GM19238 (cell line): ENCODE results near the gene PDZD7.

Experiments
- DNase-seq: peaks from one replicate; pipeline ENCODE4 v3.0.0; 2011; ENCODE audit warnings: low spot score; ENCODE audit not compliant: insufficient read length

PDZD7 gene

DNA sequence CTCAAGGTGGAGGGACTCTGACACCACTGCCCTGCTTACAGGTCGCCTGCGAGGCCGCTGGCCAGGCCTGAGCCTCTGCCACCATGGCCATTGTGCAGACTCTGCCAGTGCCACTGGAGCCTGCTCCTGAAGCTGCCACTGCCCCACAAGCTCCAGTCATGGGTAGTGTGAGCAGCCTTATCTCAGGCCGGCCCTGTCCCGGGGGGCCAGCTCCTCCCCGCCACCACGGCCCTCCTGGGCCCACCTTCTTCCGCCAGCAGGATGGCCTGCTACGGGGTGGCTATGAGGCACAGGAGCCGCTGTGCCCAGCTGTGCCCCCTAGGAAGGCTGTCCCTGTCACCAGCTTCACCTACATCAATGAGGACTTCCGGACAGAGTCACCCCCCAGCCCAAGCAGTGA is 28.5 kb downstream of the PDZD7 start:
- DNase-seq, result no peak

DNA sequence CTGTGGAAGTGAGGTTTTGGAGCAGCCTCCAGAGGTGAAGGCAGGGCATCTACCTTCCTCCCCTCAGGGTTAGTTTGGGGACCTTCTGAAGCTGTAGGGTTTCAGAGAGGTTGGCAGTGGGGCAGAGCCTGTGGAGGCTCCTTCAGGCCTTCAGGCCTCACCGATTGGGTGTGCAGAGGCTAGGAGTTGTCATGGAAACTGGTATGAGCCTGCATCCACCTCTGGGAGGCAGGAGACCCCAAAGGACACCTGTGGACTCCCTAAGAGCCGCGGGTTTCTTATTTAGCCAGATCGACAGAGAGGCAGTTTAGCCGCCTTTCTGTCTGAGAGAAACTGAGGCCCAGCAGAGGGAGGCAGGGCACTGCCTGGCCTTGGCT is 29.3 kb downstream of the PDZD7 start:
- DNase-seq, result no peak

DNA sequence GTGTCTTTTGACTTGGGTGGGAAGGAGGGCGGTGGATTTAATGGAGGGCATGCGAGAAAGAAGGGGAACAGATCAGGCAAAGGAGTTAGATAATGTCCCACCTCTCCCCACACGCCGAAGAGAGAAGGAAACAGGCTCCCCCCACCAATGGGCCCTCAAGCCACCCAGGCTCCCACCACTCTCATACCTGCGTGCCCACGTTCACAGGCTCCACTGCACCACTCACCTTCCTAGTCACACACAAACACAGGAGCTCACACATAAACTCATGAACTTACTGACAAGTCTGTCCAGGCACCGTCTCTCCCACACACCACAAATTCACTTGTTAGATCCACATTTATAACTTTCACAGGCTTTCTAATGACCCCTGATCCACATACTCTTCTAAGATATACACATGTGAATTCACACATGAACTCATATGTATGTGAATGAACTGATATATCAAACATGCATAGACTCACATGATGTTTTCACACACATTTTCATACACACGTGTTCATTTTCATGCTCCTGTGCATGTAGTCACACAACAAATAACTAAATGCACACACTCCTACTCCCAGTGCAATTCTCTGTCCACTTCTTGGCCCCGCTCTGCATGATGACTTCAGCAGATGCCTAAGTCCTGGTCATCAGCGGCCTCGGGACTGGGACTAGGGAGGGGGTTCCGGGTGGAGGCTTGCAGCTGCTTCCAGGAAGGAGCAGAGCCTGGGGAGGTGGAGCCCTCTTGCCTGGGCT is 29.8 kb downstream of the PDZD7 start:
- DNase-seq, result no peak

DNA sequence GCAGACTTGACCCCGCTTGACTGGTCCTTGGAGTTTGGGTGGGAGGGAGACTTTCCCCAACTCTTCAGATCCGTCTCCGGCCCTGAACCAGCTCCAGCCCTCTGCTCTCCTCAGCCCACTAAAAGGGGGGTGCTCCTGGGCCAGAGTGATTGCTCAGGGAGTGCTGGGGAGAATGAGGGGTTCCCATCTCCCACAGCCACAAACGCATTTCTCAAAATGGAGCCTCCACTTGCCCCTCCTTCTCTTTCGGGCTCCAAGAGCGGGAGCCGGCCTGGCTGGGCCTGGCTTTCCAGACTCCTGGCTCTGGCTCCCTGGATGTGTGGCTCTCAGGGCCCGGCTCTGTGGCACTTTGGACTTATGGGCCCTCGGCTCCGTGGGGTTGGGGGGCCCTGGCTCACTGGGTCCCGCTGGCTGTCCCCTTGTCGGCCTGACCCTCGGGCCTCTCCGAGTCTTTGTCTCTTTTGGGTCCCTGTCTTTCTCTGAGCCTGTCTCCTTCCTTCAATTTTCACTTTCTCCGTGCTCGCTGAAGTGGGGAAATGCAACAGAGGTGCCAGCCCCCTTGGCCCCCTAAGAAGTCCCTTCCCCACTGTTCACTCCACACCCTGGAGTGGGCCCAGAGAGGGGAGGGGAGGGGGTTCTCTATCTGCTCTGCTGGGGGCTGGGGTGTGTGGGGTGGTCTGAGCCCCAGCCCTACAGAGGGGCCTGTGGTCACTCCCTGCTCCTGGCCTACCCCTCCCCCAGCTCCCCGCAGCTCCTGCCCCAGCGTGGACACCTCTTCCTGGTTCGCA is 30.6 kb downstream of the PDZD7 start:
- no peak for DNase-seq

DNA sequence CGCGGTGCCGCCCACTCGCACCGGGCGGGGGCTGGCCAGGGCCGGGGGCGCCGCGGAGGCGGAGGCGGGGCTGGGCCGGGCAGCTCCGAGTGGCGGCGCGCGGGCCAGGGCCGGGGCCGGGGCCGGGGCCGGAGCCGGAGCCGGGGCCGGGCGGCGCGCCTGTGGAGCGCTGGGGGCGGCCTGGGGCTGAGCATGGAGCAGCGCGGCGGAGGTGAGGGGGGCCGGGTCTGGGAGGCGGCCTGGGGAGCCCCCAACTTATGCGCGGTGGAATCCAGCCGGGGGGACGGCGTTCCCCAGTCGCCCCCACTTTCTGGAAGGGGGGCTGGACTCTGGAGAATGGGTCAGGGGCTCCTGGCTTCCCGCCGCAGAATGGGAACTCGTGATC is 31.2 kb downstream of the PDZD7 start, which contains the start of gene LZTS2:
Gene LZTS2, plus strand, starts transcription at position 67 of the 385 bp plus-strand sequence. CDS start 2,731 bp downstream, outside the sequence.
- DNase-seq, result peak; percentile 46

DNA sequence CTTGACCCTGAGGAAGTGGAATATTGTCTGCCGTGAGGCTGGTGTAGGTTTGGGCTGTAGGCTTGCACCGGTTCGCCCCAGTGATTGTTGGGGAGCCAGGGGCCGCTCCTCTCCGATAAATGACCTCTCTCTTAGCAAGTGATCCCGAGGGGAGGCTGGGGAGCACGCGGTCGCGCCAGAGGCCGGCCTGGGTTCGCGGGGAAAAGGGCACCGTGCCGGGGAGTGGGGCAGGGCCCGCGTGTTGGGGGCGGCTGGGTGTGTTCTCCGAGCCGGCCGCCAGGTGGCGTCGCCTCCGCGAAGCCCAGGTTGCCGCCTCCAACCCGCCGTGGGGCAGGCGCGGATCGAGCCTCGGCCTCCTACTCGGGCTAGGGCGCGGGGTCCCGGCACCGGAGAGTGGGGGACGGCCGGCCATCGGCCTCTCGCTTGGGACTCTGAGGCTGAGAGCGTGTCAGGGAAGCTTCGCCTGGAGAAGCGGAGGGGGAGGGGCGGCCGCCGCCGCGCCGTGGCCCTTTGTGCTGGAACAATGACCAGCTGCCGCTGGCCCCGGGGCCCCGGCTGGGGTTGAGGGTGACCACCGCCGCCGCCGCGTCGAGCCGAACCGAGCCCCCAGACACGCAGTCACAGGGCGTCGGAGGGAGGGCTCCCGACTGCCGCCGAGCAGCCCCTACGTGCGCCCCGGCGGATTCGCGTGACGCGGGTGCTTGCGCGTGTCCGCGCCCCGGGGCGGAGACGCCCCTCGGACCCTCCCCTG is 31.8 kb downstream of the PDZD7 start:
- peak; percentile 94 for DNase-seq

- DNase-seq, result peak; percentile 83
Measured at GRCh38 chr10:100998183-100998990, 32.5 kb downstream of the PDZD7 start.

DNA sequence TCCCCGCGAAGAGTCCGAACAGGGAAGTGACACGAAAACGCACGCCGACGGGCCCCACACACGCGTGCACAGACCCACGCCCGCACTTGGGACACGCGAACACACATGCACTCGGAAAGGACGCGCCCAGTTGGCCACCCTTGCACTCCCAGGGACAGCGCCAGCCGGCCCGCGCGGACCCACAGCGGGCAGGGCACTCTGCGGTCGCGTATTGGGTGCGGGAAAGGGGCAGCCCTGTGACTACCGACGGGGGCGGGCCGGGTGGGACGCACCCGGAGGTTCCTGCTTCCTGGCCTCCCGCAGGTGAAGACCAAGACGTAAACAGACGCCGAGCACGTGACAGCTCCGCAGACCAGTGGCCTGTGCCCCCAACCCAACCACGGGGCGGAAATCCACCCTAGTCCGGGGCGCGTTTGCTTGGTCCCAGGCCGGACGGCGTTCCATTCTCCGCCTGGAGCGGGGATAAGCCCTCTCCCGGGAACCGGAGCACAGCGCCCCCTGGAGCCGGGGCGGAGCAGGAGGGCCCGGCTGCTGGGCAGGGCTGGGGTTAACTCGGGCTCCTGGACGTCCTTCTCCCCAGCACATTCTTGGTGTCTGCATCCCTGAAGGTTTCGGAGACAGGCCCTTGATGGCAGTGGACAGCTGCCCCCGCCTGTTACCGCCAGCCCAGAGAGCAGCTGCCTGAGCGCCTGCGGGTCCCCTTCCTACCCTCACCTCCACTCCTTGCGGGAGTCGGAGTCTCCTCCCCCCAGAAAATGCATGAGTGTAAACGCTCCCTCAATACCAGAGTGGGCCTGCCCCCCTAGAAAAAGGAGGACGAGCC is 33.4 kb downstream of the PDZD7 start:
- peak; percentile 80 for DNase-seq

DNA sequence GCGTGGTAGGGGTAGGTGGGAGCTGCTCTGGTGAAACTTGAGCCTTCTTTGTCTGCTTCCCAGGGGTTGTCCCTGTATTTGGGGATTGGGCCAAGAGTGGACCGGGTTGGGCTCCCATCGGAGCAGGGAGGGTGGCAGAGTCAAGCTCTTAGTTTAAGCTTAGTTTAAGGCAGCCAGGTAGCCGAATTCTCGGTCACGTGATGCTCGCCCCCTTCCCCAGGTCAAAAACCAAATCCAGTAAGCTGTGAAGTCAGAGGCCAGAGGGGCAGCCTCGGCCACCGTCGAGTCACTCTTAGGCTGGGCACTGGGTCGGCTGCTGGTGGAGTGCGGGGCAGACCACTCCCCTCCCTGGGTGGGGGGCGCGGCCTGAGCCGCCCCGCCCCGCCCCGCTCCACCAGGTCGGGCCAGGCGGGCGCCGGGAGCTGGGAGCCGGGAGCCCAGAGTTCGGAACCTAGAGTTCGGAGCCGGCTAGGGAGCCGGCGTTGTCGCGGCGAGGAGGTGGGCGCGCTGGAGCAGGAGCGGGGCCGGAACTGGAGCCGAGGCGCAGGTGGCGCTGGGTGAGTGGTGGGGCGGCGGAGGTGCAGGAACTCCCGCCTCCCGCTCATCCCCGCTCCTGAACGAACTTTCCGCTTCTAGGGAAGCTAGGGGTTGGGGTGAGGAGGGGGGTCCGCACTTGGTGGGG is 34.1 kb downstream of the PDZD7 start:
- DNase-seq, result peak; percentile 63

DNA sequence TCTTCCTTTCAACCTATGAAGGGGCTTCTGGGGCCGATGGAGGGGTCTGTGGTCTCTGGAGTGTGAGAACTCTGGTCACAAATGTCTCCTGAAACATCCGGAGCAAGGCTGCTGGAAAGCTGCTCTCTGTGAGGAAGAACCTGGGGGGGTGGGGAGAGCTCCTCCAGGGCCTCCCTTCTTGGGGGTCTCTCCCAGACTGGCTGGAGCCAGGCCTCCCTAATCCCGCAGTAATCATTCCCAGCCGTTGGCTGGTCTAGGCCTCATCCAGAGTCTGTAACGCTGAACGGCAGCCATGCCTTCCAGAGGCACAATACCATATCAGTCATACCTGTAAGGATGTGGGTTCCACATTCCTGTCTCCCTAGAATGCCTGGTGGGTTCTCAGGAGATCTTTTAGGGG is 35.7 kb downstream of the PDZD7 start:
- no peak for DNase-seq

- DNase-seq, result no peak
Measured at GRCh38 chr10:100993986-100994708, 36.8 kb downstream of the PDZD7 start.

- DNase-seq, result no peak
Measured at GRCh38 chr10:100989088-100989487, 41.8 kb downstream of the PDZD7 start.

DNA sequence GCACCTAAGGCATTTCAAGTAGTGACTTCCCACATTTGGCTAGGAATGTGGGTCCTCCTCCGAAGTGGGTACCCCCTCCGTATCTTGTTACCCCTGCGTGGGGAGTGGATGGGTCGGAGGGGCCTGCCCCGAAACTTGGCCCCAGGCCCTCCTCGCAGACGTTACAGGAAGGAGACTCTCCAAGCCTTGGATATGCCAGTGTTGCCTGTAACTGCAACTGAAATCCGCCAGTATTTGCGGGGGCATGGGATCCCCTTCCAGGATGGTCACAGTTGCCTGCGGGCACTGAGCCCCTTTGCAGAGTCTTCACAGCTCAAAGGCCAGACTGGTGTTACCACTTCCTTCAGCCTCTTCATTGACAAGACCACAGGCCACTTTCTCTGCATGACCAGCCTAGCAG is 42.8 kb downstream of the PDZD7 start:
- DNase-seq, result no peak

DNA sequence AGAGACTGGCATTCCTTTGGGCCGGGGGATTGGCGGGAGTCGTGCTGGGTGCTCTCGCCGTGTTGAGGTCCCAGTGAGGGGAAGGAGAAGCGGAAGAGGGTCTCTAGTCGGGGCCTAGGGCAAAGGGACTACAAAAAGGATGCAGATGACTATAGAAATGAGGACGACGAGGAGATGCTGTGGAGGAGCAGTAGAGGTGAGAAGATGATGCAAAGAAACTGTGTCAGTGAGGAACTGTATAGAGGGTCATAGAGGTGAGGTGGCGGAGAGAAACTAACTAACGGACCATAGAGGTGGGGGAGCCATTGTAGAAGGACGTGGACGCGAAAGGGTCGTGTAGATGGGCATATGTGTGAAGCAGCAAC is 43.3 kb downstream of the PDZD7 start:
- no peak for DNase-seq

DNA sequence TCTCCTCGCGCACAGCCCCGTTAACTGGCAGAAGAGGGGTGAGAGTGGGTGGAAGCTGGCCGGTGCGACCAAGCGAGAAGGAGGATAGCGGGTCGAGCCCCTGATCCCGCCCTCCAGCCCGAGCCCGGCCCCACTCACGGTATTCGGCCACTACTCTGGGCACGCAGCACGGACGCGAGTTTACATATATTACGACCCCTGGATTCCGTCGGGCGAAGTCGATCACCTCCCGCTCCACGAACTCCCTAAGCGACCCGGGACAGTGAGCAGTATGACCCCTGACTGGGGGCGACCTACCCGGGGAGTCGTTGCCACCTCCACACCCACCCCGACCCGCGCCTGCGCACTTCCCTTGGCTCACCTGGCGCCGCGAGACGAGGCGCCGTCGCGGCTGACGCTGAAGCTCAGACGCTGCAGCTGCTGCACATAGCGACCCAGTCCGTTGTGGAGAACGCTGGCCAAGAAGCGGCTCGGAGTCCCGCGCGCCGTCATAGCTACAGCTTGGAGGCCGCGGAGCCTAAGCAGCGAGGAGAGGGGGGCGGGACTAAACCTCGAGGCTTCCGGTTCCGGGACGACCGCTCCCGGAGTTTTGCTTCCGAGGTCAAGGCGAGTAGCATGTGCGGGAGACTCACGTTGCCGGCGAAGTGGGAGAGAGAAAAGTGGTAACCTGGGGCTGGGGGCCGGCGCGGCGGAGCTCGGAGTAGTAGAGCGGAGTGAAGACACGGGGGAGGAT is 43.8 kb downstream of the PDZD7 start, which contains the start of the genes MRPL43 and TWNK:
Gene MRPL43, minus strand, starts transcription at position 546 of the 733 bp plus-strand sequence. Its CDS starts 54 bp downstream, at position 492.
Gene TWNK, plus strand, starts transcription at position 592 of the 733 bp plus-strand sequence. CDS start 668 bp downstream, outside the sequence.
- peak; percentile 95 for DNase-seq

DNA sequence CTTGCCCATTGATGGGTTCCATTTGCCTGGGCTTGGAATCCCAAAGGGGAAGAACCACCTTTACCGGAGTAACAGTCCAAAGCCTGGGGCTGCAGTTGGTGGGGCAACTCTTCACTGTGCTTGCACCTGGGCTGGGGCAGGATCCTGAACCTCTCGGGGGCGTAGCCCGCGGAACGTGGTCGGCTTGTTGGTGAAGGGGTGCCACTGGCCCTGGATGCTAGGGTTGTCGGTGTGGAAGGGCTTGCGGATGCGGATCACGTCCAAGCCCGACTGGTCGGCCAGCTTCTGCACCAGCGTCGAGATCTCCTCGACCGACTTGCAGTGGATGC is 44.3 kb downstream of the PDZD7 start:
- no peak for DNase-seq

GRCh38 chr10:100985336-100985735 is 45.6 kb downstream of the PDZD7 start:
- no peak for DNase-seq

- no peak for DNase-seq
Measured at GRCh38 chr10:100984672-100985177, 46.2 kb downstream of the PDZD7 start.
